Ramos (cell line): ENCODE results near the gene CHST13.

Experiments
- in situ Hi-C: fragments of 300-500 bp; cut with MboI; formaldehyde crosslinking; loops from one replicate; pipeline ENCODE4 v1.14.3; 2022; ENCODE audit warnings: low sequenced_read_pairs; ENCODE audit not compliant: unreplicated experiment

CHST13 gene

DNA sequence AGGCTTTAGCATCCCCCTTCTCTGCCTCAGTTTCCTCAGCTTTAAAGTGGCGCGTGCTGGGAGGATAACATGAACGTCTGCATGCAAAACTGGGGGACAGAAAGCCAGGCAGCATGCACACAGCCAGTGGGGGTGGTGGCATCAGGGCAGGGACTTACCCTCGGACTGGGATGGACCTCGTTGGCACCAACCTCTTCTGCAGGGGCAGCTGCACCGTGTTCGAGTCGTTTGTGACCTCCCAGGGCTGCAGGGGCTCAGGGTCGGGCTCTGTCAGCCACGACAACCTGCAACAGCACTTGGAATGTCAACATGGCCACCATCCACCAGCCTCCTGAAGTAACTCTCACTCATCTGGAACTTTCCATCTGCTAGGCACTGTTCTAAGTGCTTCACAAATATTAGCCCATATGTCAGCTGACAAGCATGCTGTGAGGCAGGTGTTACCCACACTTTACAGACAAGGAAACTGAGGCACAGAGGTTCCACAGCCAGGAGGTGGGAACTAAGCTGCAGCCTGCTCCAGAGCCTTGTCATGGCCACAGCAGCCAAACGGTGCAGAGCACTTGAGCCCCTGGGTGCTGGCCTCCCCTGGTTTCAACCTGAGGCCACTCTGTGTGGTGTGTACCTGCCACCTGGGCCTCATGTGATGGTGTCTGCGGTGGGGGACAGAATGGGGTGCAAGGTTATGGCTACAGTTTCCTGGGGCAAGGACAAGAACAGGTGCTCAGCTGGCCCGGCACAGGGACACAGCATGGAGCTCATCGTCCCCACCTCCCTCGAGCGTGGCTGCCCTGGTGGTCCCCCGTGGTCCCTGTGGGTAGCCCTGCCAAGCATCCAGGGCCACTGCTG lies 28.1 kb downstream of the CHST13 start:
- in situ Hi-C loops: no loop called here

DNA sequence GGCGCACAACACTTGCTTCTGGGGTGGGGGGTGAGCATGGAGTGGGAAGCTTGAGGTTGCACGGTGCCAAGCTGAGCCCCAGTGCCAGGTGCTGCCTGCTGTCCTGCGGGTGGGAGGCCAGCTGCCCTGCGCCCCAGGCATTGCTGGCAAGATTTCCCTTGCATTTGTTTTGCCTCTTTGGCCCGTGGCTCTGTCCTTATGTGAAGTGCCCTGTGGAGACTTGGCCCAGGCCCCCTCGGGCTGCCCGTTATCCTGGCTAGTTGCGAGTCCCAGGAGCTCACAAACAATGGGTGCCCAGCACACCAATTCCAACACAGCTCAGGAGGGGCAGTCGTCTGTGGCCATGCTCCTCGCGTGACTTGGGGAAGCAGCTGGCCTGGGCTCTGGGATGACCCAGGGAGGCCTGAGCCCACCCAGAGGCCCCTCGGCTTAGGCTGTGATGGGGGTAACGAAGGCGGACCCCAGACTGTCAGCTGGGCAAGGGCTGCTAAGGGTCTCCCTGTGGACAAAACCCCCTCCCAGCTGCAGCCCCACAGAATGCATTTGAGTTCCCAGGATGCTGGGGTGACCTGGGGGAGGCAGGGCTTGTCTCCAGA lies 28.8 kb downstream of the CHST13 start:
- in situ Hi-C loops: no loop called here

DNA sequence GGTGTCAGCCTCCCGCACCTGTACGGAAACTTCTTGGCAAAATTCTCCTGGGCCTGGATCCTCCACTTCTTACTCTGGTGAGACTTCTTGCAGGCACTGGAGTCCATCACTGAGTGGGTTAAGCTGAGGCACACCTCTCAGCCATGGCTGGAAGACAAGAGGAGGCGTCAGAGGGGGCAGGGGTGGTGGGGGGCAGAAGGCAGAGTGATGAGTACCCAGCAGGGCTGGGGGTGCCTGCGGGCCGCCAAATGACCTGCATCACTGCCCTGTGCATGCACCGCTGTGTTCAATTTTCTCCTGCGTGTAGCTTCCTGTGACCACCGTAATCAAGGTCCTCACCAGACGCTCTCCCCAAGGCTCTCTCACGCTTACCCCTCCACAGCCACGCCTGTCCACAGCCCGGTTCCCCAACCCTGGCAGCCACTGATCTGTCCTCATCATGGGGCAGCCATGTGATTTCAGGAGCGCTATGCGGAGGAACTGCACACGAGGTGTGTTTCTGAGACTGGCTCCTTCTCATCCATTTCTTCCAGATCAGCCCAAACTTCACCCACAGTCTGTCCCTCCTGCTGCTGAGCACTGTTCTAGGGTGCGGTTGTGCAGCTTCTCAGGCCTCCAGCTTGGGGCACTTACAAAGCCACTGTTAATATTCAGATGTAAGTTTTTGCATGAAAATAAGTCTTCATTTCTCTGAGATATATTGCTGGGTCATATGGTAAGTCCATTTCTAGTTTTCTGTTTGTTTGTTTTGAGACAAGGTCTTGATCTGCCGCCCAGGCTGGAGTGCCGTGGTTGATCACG lies 29.5 kb downstream of the CHST13 start:
- in situ Hi-C loops: no loop called here

DNA sequence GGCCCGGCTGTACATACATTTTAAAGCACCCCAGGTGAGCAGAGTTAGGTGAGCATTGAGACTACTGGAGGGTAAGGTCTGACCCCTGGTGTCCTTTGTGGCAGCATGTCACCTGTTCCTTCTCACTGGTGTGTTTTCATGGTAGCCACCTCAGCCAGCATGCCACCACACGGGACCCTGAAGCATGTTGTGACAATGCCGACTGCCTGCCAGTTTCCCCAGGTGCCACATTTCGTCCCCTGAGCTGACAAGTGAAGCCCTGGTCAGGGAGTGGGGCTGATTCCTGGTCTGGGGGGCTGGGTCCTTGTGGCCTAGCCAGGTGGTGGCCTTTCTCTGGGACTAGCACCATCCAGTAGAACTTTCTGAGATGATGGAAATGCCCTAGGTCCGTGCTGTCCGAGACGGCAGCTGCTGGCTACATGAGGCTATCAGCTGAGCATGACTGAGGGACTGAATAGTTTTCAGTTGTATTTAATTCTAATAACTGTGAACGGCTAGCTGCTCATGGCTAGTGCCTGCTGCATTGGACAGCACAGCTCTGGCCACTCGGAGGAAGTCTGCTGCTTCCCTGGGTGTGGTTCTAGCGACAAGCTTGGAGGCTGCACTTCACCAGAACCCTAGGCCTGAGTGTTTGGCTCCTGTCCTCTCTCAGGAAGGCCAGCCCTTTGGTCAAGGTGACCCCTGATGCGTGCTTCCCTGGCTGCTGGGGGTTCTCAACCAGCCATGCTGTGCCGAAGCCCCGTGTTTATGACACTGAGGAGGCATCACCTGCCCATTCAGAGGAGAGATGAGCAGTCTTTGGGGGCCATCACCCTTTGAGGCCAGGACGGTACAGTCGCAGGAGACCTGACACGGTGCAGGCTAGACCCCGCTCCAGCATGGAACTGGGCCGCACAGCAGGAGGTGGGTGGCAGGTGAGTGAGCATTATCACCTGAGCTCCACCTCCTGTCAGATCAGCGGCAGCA lies 30.9 kb downstream of the CHST13 start:
- in situ Hi-C loops: no loop called here

DNA sequence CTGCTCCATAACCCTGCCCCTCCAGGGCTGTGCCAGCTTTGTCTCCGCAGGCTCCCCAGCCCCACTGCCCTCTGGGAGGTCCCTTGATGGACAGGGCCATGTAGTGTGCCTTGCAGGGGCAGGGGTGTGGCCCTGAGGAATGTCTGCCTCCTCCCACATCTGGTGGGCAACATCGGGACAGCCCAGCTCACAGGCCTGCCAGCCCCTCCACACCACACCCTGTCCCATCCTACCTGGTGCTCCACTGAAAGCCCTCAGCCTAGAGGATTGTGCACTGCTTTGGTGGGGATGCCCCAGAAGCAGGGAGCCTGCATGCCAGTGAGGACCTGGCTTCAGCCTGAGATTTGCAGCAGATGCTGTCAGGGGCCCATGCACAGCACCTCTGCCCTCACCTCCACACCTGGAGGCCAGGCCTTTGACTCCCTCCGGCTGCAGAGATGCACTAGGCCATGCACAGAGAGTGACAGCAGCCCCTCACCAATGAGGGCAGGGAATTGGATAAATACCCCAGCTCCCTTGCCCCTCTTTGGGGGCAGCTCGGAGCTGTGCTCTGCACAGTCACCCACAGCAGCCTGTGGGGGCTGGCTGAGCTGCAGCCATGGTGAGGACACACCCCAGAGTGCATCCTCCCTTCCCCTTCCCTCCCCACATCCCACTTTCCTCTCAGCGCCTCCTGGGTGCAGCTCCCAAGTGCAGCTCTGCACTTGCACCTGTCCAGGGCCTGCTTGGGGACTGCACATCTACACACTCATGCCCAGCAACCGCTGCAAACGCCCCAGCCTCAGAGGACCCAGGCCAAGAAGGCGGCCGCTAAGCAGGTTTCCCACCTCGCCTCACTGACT lies 32.1 kb downstream of the CHST13 start:
- in situ Hi-C loops: no loop called here

DNA sequence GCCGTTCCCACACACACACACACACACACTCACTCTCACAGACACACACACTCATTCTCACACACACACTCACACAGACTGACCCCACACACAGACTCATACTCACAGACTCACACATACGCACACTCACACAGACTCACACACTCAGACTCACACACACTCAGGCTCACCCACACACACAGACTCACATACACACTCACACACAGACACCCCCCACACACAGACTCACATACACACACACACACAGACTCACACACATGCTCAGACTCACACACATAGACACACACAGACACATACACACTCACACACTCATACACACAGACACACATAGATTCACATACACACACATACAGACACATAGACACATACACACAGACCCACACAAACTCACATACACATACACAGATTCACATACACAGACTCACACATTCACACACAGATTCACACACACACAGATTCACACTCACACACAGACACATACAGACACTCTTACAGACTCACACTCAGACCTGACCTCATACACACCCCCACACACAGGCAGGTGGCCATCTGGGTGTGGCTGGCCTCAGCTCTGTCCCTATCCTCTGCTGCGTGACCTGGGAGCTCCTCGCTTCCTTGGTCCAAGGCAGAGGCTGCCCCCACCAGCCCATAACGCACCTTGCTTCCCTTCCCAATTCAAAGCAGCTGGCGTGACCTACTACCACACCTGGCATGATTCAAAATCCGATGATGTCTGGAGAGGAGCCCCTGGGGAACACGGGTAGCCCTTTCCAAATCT lies 32.9 kb downstream of the CHST13 start:
- in situ Hi-C loops: no loop called here

DNA sequence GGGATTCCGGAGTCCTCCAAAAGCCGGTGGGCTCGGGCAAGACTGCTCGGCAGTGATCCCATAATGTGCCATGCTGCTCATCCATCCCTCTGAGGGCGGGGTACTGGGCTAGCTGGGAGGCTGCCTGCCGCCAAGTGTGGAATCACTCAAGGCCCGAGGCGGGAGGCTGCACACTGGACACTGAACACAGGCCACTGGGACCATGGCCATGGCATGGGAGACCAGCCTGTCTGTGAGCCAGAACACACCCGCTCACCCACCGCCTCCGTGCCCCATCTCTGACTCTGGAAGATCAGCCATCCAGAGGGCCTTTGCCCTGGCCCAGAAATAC lies 33.4 kb downstream of the CHST13 start:
- in situ Hi-C loops: no loop called here

DNA sequence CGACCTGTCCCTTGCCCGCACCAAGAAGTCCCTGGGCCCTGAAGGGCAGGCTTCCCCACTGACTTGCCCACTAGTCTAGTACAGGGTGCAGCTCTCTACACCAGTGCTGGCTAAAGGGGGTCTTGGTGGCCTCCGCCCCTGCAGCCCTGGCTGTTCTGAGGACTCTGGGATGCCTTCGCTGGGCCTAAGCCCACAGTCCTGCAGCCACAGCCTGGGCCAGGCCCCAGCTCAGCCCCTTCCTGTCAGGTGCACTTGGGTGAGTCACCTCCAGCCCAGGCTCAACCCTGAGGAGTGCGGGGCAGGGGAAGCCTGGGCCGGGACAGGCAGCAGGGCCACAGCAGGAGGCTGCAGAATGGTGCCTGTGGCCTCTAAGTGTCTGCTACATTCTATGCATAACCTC lies 33.8 kb downstream of the CHST13 start:
- in situ Hi-C loops: no loop called here

DNA sequence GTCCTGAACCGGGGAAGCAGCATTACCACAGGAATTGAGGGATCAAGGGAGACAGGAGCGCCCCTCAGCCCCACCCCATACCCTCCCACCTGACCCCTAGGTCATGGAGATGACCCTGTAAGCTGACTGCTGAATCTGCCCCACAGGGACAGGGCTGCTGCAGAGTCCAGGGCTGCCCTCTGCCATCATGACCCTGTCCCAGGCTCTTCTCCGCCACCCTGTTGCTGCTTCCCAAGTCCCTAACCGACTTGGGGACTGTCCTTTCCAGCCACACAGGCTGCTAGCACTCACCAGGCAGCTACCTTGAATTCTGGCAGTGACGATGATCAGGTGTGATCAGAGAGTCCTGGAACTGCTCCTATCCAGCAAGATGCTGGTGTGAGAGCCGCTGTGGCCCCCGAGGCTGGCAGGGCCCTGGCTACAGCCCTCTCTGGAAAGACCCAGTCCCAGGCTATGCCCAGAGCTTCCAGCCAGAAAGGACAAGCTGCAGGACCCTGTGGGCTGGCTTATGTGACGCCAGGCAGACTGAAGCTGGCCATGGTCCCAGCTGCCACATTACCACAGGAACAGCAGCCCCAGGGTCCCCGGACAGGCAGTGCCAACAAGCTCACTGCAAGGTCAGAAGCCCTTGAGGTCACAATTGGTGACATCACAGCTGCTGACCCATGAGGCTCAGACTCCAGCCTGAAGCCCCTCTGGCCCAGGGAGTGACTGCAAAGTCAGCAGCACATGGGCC lies 34.5 kb downstream of the CHST13 start, which contains the start of gene C3orf22:
C3orf22 (minus strand) TSS at position 597 of the 736 bp plus-strand sequence. CDS start 5,542 bp downstream, outside the sequence.
- in situ Hi-C loops: no loop called here

DNA sequence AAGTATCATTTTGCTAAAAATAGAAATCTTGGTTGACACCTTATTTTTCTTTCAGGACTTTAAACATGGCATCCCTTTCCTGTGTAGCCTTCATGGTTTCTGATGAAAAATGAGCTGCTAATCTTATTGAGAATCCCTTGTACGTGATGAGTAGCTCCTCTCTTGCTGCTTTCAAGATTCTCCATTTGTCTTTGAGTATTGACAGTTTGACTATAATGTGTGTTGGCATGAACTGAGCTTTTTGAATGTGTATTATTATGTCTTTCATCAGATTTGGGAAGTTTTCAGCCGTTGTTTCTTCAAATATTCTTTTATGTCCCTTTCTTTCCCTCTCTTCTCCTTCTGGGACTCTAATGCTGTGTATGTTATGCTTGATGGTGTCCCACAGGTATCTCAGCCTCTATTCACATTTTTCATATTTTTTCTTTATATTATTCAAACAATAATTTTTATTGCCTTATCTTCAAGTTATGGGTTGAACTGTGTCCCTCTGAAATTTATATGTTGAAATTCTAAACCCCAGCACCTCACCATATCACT lies 38.9 kb downstream of the CHST13 start:
- in situ Hi-C loops: no loop called here

DNA sequence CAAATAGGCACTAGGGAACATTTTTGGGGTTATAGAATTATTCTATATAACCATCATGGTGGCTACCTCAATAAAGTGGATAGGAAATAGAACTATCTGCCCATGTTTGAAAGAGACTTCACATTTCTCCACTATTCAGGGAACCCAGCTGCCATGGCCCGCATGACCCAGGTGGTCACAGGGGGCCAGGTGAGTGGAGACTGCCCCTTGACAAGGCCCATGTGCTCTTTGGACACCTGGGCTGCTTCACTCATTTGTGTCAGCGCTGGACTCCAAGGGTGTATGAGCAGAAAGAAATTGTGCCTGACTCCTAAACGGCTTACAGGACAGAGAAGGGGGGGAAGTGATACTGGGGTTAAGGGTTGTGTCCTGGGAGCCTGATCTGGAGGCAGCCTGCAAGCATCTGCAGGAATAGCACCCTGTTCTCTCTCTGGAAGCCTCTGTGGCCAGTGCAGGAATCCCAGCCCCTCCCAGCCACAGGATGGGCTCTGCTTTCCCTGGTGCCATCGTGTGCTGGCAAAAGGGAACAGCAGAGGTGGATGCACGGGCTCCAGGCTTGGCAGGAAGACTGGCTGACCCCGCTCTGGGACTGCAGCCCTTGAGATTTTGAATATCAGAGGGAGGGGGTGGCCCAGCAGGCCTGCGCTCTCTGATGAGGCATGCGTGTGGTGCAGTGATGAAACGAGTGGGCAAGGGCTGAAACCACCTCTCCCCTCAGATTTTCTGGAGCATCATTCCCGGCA lies 43.9 kb downstream of the CHST13 start:
- in situ Hi-C loops: no loop called here

DNA sequence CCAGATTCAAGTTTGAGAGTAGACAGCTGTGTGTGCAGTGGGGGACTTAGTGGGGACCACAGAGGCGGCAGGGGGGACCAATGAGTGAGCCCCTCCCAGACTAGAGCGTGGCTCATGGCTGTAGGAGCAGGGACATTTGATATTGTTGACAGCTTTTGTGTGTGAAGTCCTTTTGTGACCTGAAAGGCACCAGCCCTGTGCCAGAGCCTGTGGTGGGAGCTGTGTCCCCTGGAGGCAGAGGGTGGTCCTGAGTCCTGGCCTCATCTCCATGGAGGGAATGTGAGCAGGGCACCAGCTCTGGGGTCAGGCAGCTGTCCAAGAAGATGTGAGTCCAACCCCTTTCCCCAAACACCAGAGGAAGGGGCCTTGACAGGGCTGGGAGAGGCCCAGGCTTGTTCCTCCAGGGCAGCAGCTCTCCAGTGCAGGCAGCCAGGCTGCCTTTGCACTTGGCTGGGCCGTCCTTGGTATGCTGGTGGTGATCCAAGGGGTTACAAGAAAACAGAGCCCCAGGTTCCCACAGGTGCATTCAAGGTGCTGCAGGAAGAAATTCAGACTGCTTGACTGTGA lies 44.9 kb downstream of the CHST13 start:
- in situ Hi-C loops: no loop called here

DNA sequence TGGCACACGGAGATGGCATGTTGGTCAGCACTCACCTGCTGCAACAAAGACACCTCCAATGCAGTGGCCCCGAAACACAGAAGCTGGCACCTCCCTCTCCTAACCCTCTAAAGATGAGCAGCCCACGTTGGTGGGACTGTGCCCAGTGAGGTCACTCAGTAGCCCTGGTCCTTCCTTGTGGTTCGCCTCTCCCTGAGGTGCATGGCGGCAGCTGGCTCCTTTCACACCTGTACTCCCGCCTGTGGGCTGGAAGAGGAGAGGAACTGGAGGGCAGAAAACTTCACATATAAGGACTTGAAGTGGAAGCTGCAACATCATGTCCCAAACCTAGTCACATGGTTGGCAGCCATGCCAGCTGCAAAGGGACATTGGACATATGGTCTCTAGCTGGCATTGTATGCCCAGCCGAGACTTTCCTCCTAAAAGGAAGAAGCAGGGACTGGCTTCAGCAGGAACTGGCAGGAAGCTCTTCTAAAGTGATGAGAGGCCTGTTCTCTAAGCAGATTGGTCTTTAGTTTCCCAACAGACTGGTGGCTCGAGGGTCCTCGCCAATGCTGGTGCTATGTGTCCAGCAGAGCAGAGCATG lies 45.5 kb downstream of the CHST13 start:
- in situ Hi-C loops: no loop called here

DNA sequence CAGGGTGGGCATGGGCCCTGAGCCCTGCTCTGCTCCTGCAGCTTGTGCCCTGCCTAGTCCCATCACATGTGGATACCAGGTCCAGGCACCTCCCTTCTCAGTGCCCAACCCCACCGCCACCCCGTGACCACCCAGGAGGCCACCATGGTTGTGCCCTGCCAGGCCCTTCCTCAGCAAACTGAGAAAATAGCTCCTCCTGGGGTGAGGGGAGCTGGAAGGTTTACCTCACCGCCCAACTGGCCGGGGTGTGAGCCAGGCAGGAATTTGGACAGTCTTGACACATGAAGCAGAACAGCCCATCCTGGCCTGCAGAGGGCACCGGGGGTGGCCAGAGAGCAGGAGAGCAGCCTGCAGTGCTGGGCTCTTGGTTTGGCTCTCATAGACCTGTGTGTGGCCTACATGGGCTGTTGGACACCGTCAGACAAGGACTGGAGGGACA lies 46.2 kb downstream of the CHST13 start:
- in situ Hi-C loops: no loop called here

DNA sequence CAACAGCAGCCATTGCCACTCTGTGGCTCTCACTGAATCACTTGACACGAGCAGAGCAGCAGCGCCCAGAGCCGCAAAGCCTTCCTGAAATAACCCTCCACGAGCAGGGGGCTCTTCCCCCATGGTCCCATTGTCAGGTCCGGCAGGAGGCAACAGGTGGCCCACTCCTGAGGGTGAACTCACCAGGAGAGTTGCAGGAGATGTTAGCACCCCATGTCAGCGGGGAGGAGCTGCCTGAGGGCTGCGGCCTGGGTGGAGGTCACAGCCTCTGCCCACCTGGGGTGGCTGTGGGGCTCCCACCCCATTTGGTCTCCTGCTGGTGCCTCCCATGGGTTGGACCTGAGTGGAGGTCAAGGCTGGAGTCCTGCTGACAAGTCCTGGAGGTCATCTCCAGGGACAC lies 47.1 kb downstream of the CHST13 start:
- in situ Hi-C loops: no loop called here

DNA sequence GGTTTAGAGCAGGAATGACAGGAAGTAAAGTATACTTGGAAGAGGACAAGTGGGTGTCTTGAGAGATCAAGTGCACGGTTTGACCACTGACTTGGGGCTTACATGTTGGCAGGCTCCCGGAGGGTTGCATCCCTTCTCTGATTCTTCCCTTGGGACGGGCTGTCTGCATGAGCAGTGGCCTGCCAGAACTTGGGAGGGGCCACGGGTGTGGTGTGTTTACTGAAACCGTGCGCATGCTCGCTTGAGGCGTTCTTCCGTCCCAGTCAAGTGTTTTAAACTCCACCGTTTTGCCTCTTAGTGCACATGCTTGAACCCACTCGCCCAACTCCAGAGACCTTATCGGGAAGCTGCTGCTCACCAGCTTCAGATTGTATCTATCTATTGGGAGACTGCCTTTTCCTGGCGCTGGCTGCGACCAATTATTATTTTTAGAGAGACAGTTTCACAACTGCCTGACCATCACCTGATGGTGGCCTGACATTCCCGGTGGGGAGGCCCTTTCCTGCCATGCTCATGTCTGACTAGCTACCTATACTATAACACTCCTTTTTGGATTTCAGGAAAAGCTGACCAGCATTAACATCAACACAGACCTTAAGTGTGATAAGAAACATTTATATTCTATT lies 49.6 kb downstream of the CHST13 start:
- in situ Hi-C loops: no loop called here
